CD4-positive, alpha-beta T cell treated with Interleukin-4 for 4 hours (primary cell): Measurements from ENCODE around the gene DNAJC5.
"Not testable (repeated sequence)": the region's sequence is repeated elsewhere in the genome, so short reads cannot be mapped to it uniquely, and the experiment has no call there.

Source experiments
- DNase-seq: peaks from one replicate; pipeline ENCODE4 v3.0.0-alpha.2; 2020

DNAJC5 gene

GRCh38 chr20:63861981-63862901 is 32.7 kb upstream of the DNAJC5 start:
- DNase-seq, result no peak

- DNase-seq, result no peak
Observed at GRCh38 chr20:63863021-63863797, 31.7 kb upstream of the DNAJC5 start.

- DNase-seq, result peak; percentile 84
Observed at GRCh38 chr20:63863798-63864544, 31.0 kb upstream of the DNAJC5 start.

- no peak for DNase-seq
Observed at GRCh38 chr20:63864545-63864977, 30.4 kb upstream of the DNAJC5 start.

- peak; percentile 98 for DNase-seq
Observed at GRCh38 chr20:63864978-63865640, 29.8 kb upstream of the DNAJC5 start, which contains the start of gene TPD52L2. TPD52L2 (plus strand) TSS chr20:63865270; CDS start chr20:63865366, 96 bp downstream.

GRCh38 chr20:63867042-63867441 is 27.9 kb upstream of the DNAJC5 start:
- not testable (repeated sequence) for DNase-seq

- no peak for DNase-seq
Observed at GRCh38 chr20:63868264-63868663, 26.7 kb upstream of the DNAJC5 start.

- peak; percentile 53 for DNase-seq
Observed at GRCh38 chr20:63873477-63873971, 21.4 kb upstream of the DNAJC5 start.

GRCh38 chr20:63874241-63874640 is 20.7 kb upstream of the DNAJC5 start:
- DNase-seq, result not testable (repeated sequence)

- DNase-seq, result no peak
Observed at GRCh38 chr20:63876489-63877036, 18.4 kb upstream of the DNAJC5 start.

- DNase-seq, result no peak
Observed at GRCh38 chr20:63877755-63878470, 17.0 kb upstream of the DNAJC5 start.

- DNase-seq, result no peak
Observed at GRCh38 chr20:63878899-63879663, 15.8 kb upstream of the DNAJC5 start.

- DNase-seq, result not testable (repeated sequence)
Observed at GRCh38 chr20:63880901-63881300, 14.0 kb upstream of the DNAJC5 start.

GRCh38 chr20:63881451-63882226 is 13.3 kb upstream of the DNAJC5 start:
- DNase-seq, result no peak

GRCh38 chr20:63882257-63883200 is 12.4 kb upstream of the DNAJC5 start:
- DNase-seq, result no peak

- DNase-seq, result no peak
Observed at GRCh38 chr20:63883201-63883593, 11.7 kb upstream of the DNAJC5 start.

GRCh38 chr20:63884506-63885263 is 10.2 kb upstream of the DNAJC5 start:
- no peak for DNase-seq
